Ishikawa (cell line): ENCODE data around the gene RTN4RL2.
A peak's percentile ranks its signal among the peaks of the same experiment; 100 is the strongest.

Source experiments
- CEBPB ChIP-seq: IDR thresholded peaks from 2 replicates; pipeline ENCODE4 v1.6.1; 2012
- CREB1 ChIP-seq: IDR thresholded peaks from 2 replicates; pipeline ENCODE4 v1.6.1; 2012; ENCODE audit warnings: low read depth
- EGR1 ChIP-seq: IDR thresholded peaks from 2 replicates; pipeline ENCODE4 v1.6.1; 2012
- EP300 ChIP-seq: IDR thresholded peaks from 2 replicates; pipeline ENCODE4 v1.6.1; 2012; ENCODE audit warnings: borderline replicate concordance
- FOXM1 ChIP-seq: IDR thresholded peaks from 2 replicates; pipeline ENCODE4 v1.6.1; 2012; ENCODE audit warnings: low read depth, borderline replicate concordance
- MAX ChIP-seq: IDR thresholded peaks from 2 replicates; pipeline ENCODE4 v1.6.1; 2012
- NFIC ChIP-seq: IDR thresholded peaks from 2 replicates; pipeline ENCODE4 v1.6.1; 2012
- RAD21 ChIP-seq: IDR thresholded peaks from 2 replicates; pipeline ENCODE4 v1.6.1; 2012; ENCODE audit warnings: low read depth
- REST ChIP-seq: IDR thresholded peaks from 2 replicates; pipeline ENCODE4 v1.6.1; 2012; ENCODE audit warnings: low read depth, mild to moderate bottlenecking
- TAF1 ChIP-seq: IDR thresholded peaks from 2 replicates; pipeline ENCODE4 v1.6.1; 2012; ENCODE audit warnings: low read depth, mild to moderate bottlenecking
- TCF12 ChIP-seq: IDR thresholded peaks from 2 replicates; pipeline ENCODE4 v1.6.1; 2012; ENCODE audit warnings: low read depth
- TEAD4 ChIP-seq: IDR thresholded peaks from 2 replicates; pipeline ENCODE4 v1.6.1; 2012
- USF1 ChIP-seq: IDR thresholded peaks from 2 replicates; pipeline ENCODE4 v1.6.1; 2012
- YY1 ChIP-seq: IDR thresholded peaks from 2 replicates; pipeline ENCODE4 v1.6.1; 2012; ENCODE audit warnings: low read depth
- ZBTB7A ChIP-seq: IDR thresholded peaks from 2 replicates; pipeline ENCODE4 v1.6.1; 2012; ENCODE audit warnings: low read depth

Gene RTN4RL2

GRCh38 chr11:57490456-57491248, 30.3 kb downstream of the RTN4RL2 start:
- TF ChIP-seq RAD21 (no peak), NFIC (no peak), TCF12 (no peak), TAF1 (no peak), REST (no peak), EP300 (no peak), CREB1 (no peak), CEBPB (no peak), USF1 (no peak), MAX (no peak)

GRCh38 chr11:57491371-57492061, 31.2 kb downstream of the RTN4RL2 start:
- TF ChIP-seq YY1 (no peak), CEBPB (peak; percentile 96), RAD21 (peak; percentile 37)

GRCh38 chr11:57493507-57494503, 33.5 kb downstream of the RTN4RL2 start:
- TF ChIP-seq TCF12 (peak; percentile 39; the same call in 1 of the 2 replicates), EGR1 (no peak), MAX (peak; percentile 76), EP300 (no peak), USF1 (no peak), CEBPB (peak; percentile 76), CREB1 (no peak), YY1 (no peak; the same call in 1 of the 2 replicates), NFIC (no peak), ZBTB7A (no peak), TAF1 (no peak), TEAD4 (no peak), RAD21 (peak; percentile 80), REST (no peak), FOXM1 (no peak)

GRCh38 chr11:57496109-57496820, 35.9 kb downstream of the RTN4RL2 start:
- no peak for TF ChIP-seq TCF12
- no peak for TF ChIP-seq USF1
- TF ChIP-seq EP300 = no peak
- TF ChIP-seq CEBPB = no peak
- TF ChIP-seq NFIC = no peak
- TF ChIP-seq TEAD4 = no peak
- TF ChIP-seq YY1 = no peak
- no peak for TF ChIP-seq FOXM1
- TF ChIP-seq ZBTB7A = no peak
- TF ChIP-seq TAF1 = no peak
- no peak for TF ChIP-seq REST
- no peak for TF ChIP-seq RAD21
- TF ChIP-seq EGR1 = no peak
